ENCODE results near the gene NTRK3. TPM values are rescaled to one million over a fixed set of nuclear protein-coding genes. Genes with fewer than 3 reads are reported as not detected.

NTRK3 gene
- total RNA-seq, 1 experiment from 2014 or later, result not detected

DNA sequence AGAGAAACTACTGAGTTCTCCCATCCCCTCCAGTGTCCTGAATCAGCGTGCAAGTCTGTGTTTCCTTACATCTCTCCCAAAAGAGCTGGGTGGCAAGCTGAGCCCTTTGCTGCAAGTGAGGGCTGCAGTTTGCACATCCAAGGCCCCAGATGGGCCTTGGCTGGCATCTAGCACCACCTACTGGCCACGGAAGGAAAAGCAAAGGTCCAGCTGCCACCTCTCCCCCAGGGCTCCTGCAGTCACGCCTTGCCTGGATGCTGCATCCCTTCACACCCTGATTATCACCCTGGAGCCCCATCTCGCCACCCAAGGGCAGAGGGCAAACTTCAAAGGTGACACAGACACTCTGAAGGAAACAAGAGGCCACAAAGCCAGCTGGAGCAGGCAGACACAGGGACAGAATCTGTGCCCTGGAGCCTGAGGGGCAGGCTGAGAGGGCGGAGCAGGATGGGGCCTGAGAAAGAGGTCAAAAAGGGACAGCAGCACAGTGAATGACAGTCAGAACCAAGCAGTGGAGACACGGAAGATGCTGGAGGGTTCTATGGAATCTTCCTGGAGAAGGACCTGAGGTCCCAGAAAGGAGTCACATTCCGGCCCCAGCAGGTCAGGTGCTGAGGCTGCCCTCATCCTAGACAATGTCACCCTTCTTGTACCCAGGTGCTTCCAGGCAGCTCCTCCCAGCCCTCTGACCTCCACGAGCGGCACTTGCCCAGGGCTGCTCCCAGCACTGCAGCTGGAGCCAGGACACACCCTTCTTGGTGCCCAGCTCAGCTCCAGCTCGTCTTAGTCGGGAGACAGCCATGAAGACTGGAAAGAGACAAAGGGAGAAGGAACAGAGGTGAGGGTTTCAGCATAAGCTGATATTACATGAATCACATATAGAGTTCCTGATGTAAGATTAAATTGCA is 18.3 kb upstream of the NTRK3 start:
- ChIA-PET CTCF (interaction anchor here (0.6 kb wide), 1 partner anchor 1115 kb away, joined by 3 read pairs; no protein-coding TSS in a partner anchor), POLR2A (ENCODE audit: unreplicated experiment) (no interaction called here)
- H3K9ac ChIP-seq (ENCODE audit: low read length), result no peak overlapping the region
- H3F3A ChIP-seq (ENCODE audit: low read length, unreplicated experiment), result no peaks in the 10 kb centered on the region
- TF ChIP-seq, protein P1, sequence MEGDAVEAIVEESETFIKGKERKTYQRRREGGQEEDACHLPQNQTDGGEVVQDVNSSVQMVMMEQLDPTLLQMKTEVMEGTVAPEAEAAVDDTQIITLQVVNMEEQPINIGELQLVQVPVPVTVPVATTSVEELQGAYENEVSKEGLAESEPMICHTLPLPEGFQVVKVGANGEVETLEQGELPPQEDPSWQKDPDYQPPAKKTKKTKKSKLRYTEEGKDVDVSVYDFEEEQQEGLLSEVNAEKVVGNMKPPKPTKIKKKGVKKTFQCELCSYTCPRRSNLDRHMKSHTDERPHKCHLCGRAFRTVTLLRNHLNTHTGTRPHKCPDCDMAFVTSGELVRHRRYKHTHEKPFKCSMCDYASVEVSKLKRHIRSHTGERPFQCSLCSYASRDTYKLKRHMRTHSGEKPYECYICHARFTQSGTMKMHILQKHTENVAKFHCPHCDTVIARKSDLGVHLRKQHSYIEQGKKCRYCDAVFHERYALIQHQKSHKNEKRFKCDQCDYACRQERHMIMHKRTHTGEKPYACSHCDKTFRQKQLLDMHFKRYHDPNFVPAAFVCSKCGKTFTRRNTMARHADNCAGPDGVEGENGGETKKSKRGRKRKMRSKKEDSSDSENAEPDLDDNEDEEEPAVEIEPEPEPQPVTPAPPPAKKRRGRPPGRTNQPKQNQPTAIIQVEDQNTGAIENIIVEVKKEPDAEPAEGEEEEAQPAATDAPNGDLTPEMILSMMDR (conservative IDR thresholded peaks at IDR 0.05; ENCODE audit: low read depth, low read length), result peak; percentile 79
- no peak for TF ChIP-seq EZH2 (IDR thresholded peaks at IDR 0.05; ENCODE audit: low read length, unreplicated experiment)
- TF ChIP-seq EZH2phosphoT487 (IDR thresholded peaks at IDR 0.05; ENCODE audit: borderline replicate concordance, low read length), result no peak
- H3K27me3 ChIP-seq (ENCODE audit: low read length), result peaks cover 19% of the 10 kb centered on the region; the same call in 1 of the 2 replicates
- BruUV-seq (replicated peaks), result no TSS peak
- DNase-seq (peak; percentile 71), ATAC-seq (peak; percentile 61; the same call in 1 of the 2 replicates)
- H3K9me2 ChIP-seq (replicated peaks; ENCODE audit: low read length), result no peaks in the 10 kb centered on the region
- H3K4me3 ChIP-seq (ENCODE audit: low read length), result no peak overlapping the region
- H4K20me1 ChIP-seq (ENCODE audit: low read length), result no peaks in the 10 kb centered on the region
- intact Hi-C loops (cut with micrococcal nuclease), result no loop called here
- H3K4me2 ChIP-seq (ENCODE audit: low read length), result no peak overlapping the region
- no peaks in the 10 kb centered on the region for H3K9me3 ChIP-seq (ENCODE audit: low read length)
- H3K36me3 ChIP-seq (ENCODE audit: low read depth, low read length), result no peaks in the 10 kb centered on the region
- no peak overlapping the region for H2AFZ ChIP-seq (ENCODE audit: low read length)
- no peaks in the 10 kb centered on the region for H3K79me2 ChIP-seq (ENCODE audit: low read length)
- H3K27ac ChIP-seq (ENCODE audit: low read length), result no peak overlapping the region
- H3K4me1 ChIP-seq (ENCODE audit: insufficient read depth, low read length), result no peaks in the 10 kb centered on the region

DNA sequence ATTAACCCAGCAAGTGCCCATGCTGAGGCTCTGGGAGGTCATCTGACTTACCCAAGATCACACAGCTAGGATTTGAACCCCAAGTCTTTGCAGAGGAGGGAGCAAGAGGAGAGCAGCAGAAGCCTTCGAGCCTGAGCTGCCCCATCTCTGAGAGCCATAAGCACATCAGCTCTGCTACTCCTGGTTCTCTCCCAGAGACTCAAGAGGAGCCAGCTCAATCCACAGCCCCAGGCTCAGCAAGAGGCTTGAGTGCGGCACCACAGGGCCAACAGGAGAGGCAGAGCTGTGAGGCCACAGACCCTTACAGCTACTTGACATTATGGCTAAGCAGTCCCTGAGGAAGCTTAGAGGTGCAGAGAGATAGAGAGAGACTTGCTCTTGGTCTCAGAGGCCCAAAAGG is 15.9 kb upstream of the NTRK3 start:
- peaks cover 11% of the 10 kb centered on the region; the same call in 1 of the 2 replicates for H3K27me3 ChIP-seq (ENCODE audit: low read length)
- TF ChIP-seq, protein P1 (conservative IDR thresholded peaks at IDR 0.05; ENCODE audit: low read depth, low read length), result no peak
- TF ChIP-seq EZH2phosphoT487 (IDR thresholded peaks at IDR 0.05; ENCODE audit: borderline replicate concordance, low read length) (no peak), EZH2 (IDR thresholded peaks at IDR 0.05; ENCODE audit: low read length, unreplicated experiment) (no peak)
- CTCF ChIA-PET, result no interaction called here
- no peaks in the 10 kb centered on the region for H3K4me1 ChIP-seq (ENCODE audit: insufficient read depth, low read length)
- intact Hi-C loops (cut with micrococcal nuclease), result no loop called here
- H3K79me2 ChIP-seq (ENCODE audit: low read length), result no peaks in the 10 kb centered on the region
- no peaks in the 10 kb centered on the region for H4K20me1 ChIP-seq (ENCODE audit: low read length)
- no peak overlapping the region for H3K4me2 ChIP-seq (ENCODE audit: low read length)
- BruUV-seq (replicated peaks), result no TSS peak
- no peak overlapping the region for H3K9ac ChIP-seq (ENCODE audit: low read length)
- H2AFZ ChIP-seq (ENCODE audit: low read length), result no peak overlapping the region
- H3K9me2 ChIP-seq (replicated peaks; ENCODE audit: low read length), result no peaks in the 10 kb centered on the region
- H3K9me3 ChIP-seq (ENCODE audit: low read length), result no peaks in the 10 kb centered on the region
- no peak for ATAC-seq
- H3K4me3 ChIP-seq (ENCODE audit: low read length), result no peak overlapping the region
- no peaks in the 10 kb centered on the region for H3K36me3 ChIP-seq (ENCODE audit: low read depth, low read length)
- no peak overlapping the region for H3K27ac ChIP-seq (ENCODE audit: low read length)
- POLR2A ChIA-PET (ENCODE audit: unreplicated experiment), result no interaction called here
- DNase-seq, result no peak
- no peaks in the 10 kb centered on the region for H3F3A ChIP-seq (ENCODE audit: low read length, unreplicated experiment)

Measured in PC-3 (cell line).